Stimulated activated CD4-positive, alpha-beta T cell treated with anti-CD3 and anti-CD28 coated beads, Interleukin-4, amount 100 ng/mL, for 4 hours (primary cell): ENCODE measurements around the gene TYW1B.
"Not testable (repeated sequence)": the region's sequence is repeated elsewhere in the genome, so short reads cannot be mapped to it uniquely, and the experiment has no call there.

ENCODE experiments used
- DNase-seq, 2 experiments: peaks; one replicate each; pipeline ENCODE4 v3.0.0-alpha.2; 2020

Gene TYW1B

DNA sequence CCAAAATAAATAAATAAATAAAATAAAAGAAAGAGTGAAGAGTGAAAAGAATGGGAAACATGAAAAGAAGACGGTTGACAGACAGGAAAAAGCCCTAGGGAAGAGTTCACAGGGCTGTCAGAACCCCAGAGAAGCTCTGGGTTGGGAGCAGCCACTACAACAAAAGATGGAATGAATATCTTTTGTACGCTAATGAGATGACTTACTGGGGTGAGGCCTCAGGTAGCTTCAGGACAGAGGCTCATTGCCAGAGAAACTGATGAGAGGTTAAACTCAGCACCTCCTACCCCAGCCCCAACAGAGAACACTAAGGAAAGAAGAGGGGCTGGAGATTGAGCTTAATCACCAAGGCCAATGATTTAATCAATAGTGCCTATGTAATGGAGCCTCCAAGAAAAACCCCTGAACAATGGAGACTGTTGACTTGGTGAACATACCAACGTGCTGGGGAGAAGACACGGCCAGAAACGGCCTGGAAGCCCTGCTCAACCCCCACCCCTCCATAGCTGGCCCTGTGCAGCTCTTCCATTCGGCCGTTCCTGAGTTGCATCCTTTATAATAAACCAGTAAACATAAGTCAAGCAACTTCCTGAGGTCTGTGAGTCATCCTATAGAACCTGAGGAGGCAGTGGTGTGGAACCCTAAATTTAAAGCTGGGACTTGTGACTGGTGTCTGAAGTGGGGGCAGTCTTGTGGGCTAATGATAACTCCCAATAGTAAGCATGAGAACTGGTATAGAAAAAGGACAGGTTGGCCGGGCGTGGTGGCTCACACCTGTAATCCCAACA is 11.4 kb downstream of the TYW1B start:
- not testable (repeated sequence) for DNase-seq

DNA sequence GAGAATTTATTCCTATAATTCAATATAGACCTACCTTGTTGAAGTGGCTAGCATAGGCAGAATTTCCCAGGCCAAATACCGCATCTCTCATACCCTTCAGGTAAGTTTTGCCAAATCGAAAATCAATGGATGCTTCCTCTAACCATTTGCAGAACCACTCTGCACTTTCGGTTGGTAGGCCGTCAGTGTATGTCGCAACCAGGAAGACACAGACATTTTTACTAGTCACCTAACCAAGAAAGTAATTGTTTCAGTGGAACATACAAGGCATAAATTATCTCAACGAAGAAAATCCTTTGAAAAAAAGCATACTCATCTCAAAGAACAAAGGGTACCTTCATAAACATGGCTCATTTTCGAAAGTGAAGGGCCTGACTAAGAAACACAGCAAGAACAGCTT is 17.6 kb downstream of the TYW1B start:
- DNase-seq, result not testable (repeated sequence)

DNA sequence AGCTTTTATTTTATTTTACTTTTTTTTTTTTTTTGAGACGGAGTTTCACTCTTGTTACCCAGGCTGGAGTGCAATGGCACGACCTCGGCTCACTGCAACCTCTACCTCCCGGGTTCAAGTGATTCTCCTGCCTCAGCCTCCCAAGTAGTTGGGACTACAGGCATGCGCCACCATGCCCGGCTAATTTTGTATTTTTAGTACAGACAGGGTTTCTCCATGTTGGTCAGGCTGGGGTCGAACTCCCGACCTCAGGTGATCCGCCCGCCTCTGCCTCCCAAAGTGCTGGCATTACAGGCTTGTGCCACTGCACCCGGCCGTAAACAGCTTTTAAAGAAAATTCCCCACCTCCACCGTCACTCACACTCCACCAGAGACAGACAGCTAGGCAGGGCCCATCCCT is 19.5 kb downstream of the TYW1B start:
- DNase-seq, result not testable (repeated sequence)

DNA sequence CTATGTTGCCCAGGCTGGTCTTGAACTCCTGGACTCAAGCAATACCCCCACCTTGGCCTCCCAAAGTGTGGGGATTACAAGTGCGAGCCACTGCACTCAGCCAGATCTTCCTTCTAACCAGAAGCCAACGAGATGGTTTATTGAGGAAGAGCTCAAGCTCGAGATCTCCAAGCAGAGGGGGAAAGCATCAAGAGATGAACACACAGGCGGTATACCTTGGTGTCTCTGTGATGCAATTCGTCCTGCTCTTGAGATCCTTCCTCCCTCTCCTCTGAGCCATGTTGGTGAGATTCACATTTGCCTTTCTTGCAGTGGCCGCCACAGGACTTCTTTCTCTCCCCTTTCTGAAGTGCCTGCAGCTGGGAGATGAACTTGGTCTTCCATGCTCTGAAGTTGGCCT is 21.1 kb downstream of the TYW1B start:
- not testable (repeated sequence) for DNase-seq

DNA sequence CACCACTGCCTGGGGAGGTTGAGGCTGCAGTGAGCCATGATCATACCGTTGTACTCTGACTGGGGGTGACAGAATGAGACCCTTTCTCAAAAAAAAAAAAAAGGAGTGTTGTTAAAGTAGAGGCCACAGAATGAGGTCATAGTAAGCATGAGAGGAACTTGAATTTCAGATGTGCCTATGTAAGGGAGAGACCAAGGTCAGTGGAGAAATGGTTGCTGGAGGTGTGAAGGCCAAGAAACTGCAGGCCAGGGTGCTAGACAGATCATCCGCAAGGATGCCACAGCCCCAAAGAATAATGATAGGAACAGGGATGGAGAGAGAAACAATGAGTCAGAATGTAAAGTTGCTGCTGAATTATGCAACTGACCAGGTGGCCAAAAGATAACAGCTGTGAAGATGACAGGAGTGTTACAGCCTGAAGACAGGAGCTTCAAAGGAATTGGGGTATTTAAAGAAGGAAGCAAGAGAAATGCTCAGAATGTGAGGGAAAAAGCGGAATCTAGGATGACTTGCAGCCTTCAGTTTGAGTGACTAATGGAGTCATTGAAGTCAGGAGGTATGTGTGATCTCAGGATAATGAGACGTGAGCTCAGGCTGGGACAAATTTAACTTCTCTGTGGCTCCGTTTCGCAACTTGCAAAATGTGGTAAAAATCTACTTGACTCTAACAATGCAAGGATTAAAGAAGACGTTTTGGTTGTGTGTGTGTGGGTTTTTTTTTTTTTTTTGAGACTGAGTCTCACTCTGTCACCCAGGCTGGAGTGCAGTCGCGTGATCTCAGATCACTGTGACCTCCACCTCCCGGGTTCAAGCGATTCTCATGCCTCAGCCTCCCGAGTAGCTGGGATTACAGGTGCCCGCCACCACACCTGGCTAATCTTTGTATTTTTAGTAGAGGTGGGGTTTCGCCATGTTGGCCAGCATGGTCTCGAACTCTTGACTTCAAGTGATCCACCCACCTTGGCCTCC is 22.2 kb downstream of the TYW1B start:
- no peak for DNase-seq

DNA sequence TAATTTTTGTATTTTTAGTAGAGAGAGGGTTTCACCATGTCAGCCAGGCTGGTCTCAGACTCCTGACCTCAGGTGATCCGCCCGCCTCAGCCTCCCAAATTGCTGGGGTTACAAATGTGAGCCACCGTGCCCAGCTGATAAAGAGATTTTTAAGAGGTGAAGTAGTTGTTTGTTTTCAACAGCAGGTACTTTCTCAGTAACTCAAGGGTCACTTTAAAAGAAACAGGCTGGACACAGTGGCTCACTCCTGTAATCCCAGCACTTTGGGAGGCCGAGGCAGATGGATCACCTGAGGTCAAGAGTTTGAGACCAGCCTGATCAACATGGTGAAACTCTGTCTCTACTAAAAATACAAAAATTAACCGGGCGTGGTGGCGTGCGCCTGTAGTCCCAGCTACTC is 24.2 kb downstream of the TYW1B start:
- DNase-seq, result not testable (repeated sequence)

DNA sequence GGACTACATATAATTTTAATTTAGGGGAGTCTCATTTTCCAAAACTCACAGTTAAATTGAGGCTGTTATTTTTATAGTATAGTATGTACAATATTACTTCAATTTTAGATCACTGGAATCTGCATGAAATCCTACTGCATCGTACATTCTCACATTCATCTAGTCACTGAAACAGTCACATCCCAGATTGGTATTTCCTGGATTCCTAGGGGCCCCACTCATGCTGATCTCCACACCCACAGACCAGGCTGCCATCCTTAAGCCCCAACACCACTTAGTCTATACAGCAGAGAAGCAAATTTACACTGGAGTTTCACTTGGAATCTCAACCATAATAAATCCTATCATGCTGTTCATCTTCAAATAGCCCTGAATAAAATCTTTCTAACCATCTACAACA is 26.4 kb downstream of the TYW1B start:
- not testable (repeated sequence) for DNase-seq

DNA sequence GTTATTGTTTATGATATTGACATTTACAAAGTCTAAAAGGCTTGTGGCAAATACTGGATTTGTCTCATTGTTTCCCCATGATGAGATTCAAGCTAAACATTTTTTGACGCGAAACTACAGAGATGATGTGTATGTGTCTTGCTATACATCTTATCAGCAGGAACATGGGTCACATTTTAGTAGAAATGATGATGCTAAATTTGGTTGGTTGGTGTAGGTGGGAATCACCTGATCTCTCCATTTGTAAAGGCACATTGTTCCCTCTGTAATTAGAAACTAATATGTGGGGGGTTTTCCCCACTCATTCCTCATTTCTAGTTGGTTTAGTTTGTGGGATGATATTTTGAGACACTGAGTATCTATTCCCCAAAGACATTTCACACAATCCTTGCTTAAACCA is 32.6 kb downstream of the TYW1B start:
- not testable (repeated sequence) for DNase-seq

DNA sequence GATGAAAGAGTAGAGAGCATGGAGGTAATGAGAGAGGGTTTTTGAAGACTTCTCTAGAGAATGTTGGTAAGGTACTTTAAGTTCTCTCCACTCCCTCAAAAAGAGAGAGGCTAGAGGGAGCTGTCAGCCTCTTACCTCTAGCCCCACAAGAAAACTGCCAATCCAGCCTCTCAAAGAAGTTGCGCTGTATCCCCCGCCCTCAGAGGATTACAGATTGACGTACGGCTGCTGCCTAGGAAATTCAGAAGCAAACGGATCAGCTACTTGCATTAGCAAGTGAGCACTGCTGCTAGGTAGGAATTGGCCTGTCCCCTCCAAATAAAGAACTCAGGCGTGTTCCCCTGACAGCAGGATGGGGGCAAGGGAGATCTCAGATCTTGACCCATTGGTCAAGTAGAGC is 34.2 kb downstream of the TYW1B start:
- no peak for DNase-seq

DNA sequence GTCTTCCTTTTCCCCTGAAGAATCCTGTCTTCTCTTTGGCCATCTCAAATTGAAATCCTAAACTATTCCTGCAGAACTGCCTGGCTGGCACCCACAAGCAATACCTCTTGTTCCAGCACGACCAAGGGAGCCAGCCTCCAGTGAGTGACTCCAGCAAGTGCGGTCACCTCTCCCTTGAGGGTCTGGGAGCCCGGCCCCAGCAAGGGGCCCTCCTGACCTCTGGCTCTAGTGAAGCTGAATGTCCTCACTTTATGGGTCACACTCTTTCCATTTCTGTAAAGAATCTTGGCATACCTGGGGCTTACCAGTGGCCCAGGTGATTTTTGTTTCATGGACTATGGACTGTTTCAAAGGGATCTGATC is 37.3 kb downstream of the TYW1B start:
- DNase-seq, result not testable (repeated sequence)

DNA sequence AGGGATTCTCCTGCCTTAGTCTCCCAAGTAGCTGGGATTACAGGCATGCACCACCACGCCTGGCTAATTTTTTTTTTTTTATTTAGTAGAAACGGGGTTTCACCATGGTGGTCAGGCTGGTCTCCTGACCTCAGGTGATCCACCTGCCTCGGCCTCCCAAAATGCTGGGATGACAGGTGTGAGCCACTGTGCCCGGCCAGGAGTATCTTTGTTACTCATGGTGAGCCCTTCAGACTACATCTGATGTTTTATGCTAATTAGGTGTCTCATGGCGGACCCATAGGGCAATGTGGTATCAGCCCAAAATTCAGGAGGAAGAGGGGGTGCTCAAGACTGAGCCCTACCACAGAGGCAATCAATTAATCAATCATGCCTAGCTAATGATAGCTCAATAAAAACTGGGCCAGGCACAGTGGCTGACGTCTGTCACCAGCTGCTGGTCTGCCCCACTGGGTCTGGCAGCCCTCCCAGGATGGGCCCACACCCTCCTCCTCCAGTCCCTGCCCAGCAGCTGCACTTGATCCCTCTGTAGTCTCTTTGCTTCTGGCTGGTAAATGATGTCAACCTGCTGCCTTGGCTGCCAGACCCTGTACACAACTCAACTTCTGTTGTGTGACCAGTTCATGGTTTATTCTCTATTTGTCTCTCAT is 37.8 kb downstream of the TYW1B start:
- not testable (repeated sequence) for DNase-seq

DNA sequence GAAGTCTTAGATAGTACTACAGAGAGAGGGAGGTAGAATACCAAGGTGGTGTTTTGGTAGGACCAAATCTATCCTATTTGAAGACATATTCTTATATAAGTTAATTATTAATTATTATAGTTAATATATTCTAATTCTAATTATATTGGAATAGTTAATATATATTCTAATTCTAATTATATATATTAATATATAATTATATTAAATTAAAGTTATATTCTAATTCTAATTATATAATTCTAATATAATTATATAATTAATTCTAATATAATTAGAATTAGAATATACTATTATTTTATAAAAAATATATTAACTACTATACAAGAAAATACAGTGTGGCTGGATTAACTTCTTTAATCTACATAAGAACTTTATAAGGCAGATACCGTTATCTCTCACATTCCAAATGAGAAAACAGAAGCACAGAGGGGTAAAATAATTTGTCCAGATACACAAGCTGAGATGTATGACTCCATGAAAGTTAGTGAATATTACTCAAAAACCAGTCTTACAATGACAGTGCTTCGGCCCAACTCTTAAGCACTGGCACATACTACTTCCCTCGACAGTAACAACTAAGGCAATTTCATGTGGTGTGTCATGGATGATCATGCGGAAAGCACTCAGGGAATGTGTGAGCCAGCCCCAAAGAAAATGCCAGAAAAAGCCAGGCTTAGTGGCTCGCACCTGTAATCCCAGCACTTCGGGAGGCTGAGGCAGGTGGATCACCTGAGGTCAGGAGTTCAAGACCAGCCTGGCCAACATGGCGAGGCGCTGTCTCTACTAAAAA is 42.6 kb downstream of the TYW1B start:
- no peak for DNase-seq

DNA sequence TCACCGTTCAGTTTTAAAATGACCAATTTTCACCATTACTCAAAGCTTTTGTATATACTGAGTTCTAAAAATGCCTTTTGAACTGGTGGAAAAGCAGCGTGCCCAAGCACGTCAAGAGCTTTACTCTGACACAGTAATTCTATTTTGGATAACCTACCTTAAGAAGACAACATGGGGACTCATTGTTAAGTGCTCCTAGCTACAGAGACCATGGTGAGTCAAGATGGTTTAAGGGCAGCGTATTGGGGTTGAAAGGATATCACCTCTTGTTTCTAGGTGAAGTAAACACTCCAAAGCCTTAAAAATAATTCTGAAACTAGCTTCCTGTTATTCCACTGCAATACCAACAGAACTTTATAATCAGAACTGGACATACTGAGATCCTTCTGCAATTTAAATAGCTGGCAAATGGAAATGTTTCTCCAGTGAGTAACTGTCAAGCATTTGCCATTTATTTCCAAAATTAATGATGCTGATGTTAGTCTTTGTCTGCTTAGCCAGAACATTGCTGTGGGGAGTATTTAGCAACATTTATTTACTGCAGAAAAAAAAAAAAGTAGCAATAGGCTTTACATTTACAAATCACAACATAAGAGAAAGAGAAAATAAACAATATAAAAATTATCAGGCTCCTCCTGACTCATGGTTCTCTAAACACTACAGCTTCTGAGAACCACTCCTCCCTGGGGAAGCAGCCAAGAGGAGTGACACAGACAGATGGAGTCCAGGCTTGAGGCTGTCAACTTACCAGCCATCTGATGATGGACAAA is 44.2 kb downstream of the TYW1B start:
- not testable (repeated sequence) for DNase-seq

DNA sequence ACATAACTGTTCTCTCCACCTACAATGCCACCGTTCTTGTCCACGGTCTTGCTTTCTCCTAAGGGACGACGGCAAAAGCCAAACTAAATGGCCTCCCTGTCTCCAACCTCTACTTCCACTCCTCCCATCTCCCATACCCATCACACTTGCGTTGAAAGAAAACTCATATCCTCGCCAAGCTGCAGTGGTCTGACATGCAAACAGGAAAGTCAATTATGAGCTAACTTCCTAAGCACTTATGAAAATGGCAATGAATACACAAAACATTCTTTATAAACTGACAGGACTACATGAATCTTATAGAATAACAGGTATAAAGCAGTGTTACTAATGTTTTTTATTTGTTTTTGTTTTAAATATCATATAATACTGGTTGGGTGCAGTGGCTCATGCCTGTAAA is 46.4 kb downstream of the TYW1B start:
- no peak for DNase-seq

DNA sequence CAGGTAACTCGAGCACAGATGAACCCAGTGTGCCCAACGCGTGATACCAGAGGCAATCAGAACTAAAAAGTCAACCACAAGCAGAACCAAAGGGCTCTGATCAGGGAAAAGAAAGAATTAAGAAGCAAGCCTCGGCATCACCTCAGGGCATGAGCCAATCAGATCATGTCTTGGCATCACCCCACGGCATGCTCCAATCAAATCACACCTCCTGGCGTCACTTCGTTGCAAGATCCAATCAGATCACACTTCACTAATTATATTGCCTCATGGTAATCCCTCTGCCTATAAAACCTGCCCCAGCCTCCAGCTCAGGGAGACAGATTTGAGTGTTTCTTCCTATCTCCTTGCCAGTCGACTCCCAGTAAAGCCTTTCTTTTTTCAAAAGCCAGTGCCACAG is 46.8 kb downstream of the TYW1B start:
- DNase-seq, result no peak

DNA sequence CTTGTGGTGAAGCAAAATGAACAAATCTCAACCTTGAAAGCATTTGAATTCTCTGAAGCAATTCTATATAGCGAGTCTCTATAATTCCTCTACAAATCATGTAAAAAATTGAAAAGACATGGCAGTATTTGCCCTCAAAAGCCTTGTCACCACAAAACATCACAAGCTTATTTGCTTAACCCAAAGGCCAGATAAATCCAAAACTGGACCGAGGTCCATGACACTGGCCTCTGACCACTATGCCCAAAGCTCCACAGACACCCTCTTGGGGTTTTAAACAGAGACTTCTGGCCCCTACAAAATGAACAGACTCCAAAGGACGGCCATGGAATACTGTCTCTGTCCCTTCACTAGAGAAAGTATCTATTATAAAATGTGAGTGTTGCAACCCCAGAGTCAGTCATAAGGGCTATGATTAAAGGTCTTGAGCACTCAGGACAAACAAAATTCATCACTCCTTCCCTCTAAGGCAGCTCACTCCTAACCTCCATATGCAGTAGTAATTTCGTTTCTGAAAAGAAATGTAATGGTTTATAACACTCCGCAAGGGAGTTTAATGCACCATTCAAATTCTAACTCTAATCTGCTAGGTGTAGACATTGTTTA is 47.6 kb downstream of the TYW1B start:
- DNase-seq, result not testable (repeated sequence)

DNA sequence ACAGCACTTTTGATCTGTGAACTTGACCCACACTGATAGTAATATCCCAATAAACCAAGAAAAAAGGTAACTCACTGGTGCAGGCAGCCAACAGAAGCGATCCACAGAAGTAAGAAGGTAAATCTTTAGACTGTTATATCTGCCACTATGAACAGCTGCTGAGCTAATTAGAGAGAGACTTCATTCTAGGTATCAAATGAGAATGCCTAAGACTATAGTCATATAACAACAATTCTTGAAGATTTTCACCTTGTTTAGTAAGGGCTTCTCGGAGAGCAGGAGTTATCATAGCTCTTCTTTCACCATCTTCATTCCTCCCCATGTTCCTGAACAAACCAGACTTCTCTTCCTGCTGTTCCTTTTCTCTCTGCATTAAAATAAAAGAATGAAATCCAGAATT is 50.8 kb downstream of the TYW1B start:
- not testable (repeated sequence) for DNase-seq

DNA sequence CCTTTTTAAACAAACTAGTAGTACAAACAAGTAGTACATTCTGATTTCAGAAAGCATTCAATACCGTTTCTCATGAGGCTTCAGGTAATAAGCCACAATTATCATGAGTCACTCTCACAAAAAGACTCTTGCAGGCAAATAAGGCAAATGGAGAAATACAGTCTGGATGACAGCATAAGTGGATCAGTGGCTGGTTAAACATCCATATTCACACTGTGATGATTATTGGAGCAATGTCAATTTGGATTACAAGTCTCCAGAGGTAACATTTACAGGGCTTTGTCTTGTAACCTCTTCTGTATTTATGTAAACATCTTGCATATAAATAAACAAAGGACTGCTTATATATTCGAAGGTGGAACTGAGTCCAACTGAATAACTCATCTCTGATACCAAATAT is 55.4 kb downstream of the TYW1B start:
- DNase-seq, result not testable (repeated sequence)

DNA sequence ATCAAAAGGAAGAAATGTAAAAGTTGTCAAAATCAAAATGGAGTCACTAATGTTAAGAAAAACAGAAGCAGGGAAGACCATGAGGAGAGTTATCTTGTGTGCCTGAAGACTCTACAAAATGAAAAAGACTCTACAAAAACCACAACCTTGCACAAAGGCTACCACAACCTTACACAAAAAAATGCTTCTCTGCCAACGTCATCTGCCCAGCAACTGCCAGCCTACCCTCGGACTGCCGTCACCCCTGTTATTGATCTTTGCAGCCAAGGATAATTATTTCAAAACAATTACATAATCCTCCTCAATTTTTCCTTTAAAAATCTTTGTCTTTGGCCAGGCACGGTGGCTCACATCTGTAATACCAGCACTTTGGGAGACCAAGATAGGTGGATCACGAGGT is 61.0 kb downstream of the TYW1B start:
- DNase-seq, result not testable (repeated sequence)

DNA sequence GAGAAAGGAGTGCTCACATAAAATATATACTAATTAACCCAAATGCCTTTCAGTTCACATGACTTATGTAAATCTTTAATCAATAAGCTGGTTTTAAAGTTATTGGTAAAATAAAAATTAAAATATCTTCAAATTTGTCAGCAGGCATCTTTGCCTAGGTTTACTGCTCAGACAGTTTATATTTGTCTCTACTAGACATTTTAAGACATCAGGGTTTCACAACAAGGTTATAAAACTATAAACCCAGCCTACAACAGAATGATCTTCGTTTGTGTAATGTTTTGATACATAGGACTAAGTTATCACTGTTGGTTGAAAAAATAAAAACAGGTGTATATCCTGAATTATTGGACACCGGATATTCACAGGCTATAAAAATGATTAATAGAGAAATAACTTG is 67.4 kb downstream of the TYW1B start:
- no peak for DNase-seq

DNA sequence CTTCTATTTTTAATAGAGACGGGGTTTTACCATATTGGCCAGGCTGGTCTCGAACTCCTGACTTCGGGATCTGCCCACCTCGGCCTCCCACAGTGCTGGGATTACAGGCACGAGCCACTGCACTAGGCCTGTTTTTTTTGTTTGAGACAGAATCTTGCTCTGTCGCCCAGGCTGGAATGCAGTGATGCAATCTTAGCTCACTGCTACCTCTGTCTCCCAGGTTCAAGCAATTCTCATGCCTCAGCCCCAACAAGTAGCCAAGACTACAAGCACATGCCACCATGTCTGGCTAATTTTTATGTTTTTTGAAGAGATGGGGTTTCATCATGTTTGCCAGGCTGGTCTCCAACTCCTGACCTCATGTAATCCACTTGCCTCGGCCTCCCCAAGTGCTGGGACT is 73.7 kb downstream of the TYW1B start:
- no peak for DNase-seq
